ENCODE results near the gene CD109. TPM values are rescaled to one million over a fixed set of nuclear protein-coding genes. Genes with fewer than 3 reads are reported as not detected.

Gene CD109
- total RNA-seq, 1 donor from 2014 or later, result 60.2 TPM

GRCh38 chr6:73653571-73654424 is 42.2 kb upstream of the CD109 start, which contains the start of gene SLC17A5:
Gene SLC17A5, minus strand, starts transcription at chr6:73653992. Its CDS starts 106 bp downstream, at chr6:73653886.
- Mint-ChIP-seq H3K27me3 (ENCODE audit: unreplicated experiment) (peaks cover 6% of the 10 kb centered on the region), H3K36me3 (ENCODE audit: low read depth, unreplicated experiment) (peaks cover 9% of the 10 kb centered on the region), H3K27ac (ENCODE audit: unreplicated experiment) (peak within 1 kb of the TSS; percentile 86), H3K4me1 (ENCODE audit: unreplicated experiment) (peaks cover 7% of the 10 kb centered on the region), H3K9me3 (ENCODE audit: unreplicated experiment) (no peaks in the 10 kb centered on the region), H3K4me3 (ENCODE audit: unreplicated experiment) (peak within 1 kb of the TSS; percentile 98)
- DNase-seq (ENCODE audit: low spot score), result peak; percentile 92
- TF ChIP-seq, protein P1, sequence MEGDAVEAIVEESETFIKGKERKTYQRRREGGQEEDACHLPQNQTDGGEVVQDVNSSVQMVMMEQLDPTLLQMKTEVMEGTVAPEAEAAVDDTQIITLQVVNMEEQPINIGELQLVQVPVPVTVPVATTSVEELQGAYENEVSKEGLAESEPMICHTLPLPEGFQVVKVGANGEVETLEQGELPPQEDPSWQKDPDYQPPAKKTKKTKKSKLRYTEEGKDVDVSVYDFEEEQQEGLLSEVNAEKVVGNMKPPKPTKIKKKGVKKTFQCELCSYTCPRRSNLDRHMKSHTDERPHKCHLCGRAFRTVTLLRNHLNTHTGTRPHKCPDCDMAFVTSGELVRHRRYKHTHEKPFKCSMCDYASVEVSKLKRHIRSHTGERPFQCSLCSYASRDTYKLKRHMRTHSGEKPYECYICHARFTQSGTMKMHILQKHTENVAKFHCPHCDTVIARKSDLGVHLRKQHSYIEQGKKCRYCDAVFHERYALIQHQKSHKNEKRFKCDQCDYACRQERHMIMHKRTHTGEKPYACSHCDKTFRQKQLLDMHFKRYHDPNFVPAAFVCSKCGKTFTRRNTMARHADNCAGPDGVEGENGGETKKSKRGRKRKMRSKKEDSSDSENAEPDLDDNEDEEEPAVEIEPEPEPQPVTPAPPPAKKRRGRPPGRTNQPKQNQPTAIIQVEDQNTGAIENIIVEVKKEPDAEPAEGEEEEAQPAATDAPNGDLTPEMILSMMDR (IDR thresholded peaks at IDR 0.05; ENCODE audit: unreplicated experiment), result peak; percentile 18

DNA sequence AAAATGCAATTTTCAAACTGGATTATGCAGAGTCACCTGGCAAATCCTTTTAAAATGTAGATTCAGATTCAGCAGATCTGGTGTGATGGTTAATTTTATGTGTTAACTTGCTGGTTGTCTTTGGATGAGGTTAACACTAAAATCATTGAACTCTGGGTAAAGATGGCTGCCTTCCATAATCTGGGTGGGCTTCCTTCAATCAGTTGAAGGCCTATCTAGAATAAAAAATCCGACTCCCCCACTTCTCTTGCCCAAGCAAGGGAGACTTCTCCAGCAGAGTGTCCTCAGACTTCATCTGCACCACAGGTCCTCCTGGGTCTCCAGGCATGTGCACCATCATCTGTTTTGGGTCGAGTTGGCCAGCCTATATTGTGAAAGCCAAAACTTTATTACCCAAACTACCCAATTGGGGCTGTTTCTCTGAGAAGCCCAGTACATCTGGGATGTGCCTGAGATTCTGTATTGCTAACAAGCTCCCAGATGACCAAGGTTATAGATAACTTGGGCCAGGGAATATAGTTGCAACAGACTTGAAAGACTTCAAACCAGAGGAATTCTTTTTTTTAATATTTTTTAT is 40.6 kb upstream of the CD109 start:
- DNase-seq (ENCODE audit: low spot score), result no peak
- H3K36me3 Mint-ChIP-seq (ENCODE audit: low read depth, unreplicated experiment), result peaks cover 4% of the 10 kb centered on the region
- H3K27me3 Mint-ChIP-seq (ENCODE audit: unreplicated experiment), result peaks cover 6% of the 10 kb centered on the region
- H3K4me3 Mint-ChIP-seq (ENCODE audit: unreplicated experiment), result peak overlapping the region; percentile 67
- no peak overlapping the region for H3K27ac Mint-ChIP-seq (ENCODE audit: unreplicated experiment)
- TF ChIP-seq, protein P1 (IDR thresholded peaks at IDR 0.05; ENCODE audit: unreplicated experiment), result no peak
- H3K4me1 Mint-ChIP-seq (ENCODE audit: unreplicated experiment), result peaks cover 7% of the 10 kb centered on the region
- H3K9me3 Mint-ChIP-seq (ENCODE audit: unreplicated experiment), result no peaks in the 10 kb centered on the region

- no peak for DNase-seq (ENCODE audit: low spot score)
- Mint-ChIP-seq H3K27ac (ENCODE audit: unreplicated experiment) (no peak overlapping the region), H3K27me3 (ENCODE audit: unreplicated experiment) (peaks cover 6% of the 10 kb centered on the region), H3K36me3 (ENCODE audit: low read depth, unreplicated experiment) (peaks cover 4% of the 10 kb centered on the region), H3K4me1 (ENCODE audit: unreplicated experiment) (peaks cover 7% of the 10 kb centered on the region), H3K9me3 (ENCODE audit: unreplicated experiment) (no peaks in the 10 kb centered on the region), H3K4me3 (ENCODE audit: unreplicated experiment) (no peak overlapping the region)
- TF ChIP-seq, protein P1 (IDR thresholded peaks at IDR 0.05; ENCODE audit: unreplicated experiment), result no peak
Measured at GRCh38 chr6:73656531-73657145, 39.4 kb upstream of the CD109 start.

DNA sequence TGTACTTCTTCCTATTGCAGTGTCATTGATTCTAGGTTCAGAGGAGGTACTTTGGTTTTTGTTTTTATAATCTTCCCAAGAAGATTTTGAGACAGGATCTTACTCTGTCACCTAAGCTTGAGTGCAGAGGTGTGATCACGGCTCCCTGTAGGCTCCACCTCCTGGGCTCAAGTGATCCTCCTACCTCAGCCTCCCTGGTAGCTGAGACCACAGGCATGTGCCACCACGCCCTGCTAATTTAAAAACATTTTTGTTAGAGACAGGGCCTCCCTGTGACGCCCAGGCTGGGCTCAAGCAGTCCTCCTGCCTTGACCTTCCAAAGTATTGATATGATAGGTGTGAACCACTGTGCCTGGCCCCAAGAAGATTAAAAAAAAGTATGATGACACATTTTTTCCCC is 38.8 kb upstream of the CD109 start:
- H3K36me3 Mint-ChIP-seq (ENCODE audit: low read depth, unreplicated experiment), result peaks cover 4% of the 10 kb centered on the region
- DNase-seq (ENCODE audit: low spot score), result no peak
- H3K4me1 Mint-ChIP-seq (ENCODE audit: unreplicated experiment), result peaks cover 7% of the 10 kb centered on the region
- H3K4me3 Mint-ChIP-seq (ENCODE audit: unreplicated experiment), result no peak overlapping the region
- H3K9me3 Mint-ChIP-seq (ENCODE audit: unreplicated experiment), result no peaks in the 10 kb centered on the region
- TF ChIP-seq, protein P1 (IDR thresholded peaks at IDR 0.05; ENCODE audit: unreplicated experiment), result no peak
- H3K27me3 Mint-ChIP-seq (ENCODE audit: unreplicated experiment), result peaks cover 6% of the 10 kb centered on the region
- no peak overlapping the region for H3K27ac Mint-ChIP-seq (ENCODE audit: unreplicated experiment)
